ENCODE data around the gene POLR3K.
"Not testable (repeated sequence)": the region's sequence is repeated elsewhere in the genome, so short reads cannot be mapped to it uniquely, and the experiment has no call there.

Gene POLR3K

GRCh38 chr16:42691-43090 is 10.7 kb downstream of the POLR3K start:
- no peak for DNase-seq (ENCODE audit: low spot score)

- DNase-seq (ENCODE audit: low spot score): no peak
Measured at GRCh38 chr16:42069-42457, 11.3 kb downstream of the POLR3K start.

- no peak for DNase-seq (ENCODE audit: low spot score)
Measured at GRCh38 chr16:41439-42068, 11.9 kb downstream of the POLR3K start.

DNA sequence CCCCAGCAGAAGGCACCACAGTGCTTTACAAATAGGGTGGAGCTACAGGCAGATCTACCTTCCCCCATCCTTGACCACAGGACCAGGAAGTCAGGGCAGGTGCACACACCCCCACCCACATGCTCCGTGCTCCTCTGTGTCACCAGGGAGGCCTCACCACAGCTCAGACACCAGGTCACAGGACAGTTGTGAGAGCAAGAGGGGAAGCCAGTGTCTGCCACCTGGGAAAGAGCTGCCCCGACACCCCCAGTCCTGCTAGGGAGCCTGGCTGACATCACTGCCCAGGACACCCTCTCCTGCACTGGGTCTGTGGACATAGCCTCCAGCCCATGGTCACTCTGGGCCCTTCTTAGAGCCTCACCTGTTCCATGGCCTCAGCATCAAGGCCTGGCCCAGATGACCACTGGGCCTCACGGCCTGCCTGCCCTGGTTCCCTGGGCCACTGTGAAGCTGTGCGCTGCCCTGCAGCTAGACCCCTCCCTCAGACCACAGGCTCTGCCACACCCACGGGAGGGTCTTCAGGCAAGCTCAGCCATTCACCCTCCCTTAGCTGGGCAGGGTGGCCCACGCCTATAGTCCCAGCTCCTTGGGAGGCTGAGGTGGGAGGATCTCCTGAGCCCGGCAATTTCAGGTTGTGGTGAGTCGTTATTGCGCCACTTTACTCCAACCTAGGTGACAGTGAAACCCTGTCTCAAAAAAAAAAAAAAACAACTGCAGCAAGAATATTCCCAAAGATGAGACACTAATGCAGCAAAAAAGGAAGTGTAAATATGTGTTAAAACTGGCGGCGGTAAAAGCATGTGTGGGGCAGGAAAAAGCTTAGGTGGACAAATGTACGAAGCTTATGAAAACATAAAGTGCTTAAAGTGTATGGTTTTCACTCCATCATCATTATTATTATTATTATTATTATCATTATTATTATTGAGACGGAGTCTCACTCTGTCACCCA is 14.2 kb downstream of the POLR3K start:
- no peak for DNase-seq (ENCODE audit: low spot score)

DNA sequence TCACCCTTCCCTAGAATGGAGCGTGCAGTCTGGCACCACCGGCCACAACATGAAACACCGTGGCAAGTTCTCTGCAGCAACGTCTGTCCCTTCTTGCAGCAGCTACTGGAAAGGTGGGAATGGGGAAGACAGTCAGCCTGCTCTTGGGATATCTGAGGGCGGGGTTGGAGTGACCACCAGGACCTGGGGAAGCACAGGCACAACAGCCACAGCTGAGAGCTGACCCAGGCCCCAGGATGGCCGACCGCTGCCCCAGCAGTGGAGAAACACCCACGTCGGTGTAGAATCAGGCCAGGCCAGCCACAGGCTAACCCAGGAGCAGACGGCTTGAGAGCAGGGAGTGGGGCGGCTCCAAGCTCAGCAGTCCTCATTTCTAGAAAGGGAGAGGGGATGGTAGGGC is 15.2 kb downstream of the POLR3K start:
- not testable (repeated sequence) for DNase-seq (ENCODE audit: low spot score)

GRCh38 chr16:37511-37910 is 15.9 kb downstream of the POLR3K start:
- DNase-seq (ENCODE audit: low spot score): no peak

DNA sequence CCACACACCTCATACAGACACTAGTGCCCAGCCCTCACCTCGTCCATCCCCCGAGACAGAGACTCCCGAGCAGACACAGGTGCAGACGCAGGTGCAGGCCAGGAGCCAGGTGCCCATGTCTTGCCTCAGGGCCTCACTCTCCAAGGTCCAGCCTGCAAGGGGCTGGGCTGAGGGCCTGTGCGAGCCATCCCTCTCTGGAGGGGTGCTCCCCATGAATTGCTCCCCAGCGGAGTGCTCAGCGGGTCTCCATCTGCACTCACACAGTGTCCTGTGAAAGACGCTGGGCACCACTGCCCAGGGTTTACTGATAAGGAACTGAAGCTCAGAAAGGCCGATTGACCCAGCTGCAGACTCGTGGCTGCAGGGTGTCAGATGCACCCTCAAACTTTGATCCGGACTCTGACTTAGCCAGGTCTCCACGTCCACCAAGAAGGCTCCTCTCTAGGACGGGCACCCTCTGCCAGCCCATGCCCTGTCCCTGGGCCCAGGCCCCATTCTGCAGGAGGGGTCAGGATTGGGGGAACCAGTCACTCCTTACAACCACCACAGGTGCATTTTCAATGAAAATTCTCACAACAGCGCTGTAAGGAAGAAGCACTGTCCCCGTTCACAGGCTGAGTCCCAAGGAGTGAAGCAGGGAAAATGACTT is 16.9 kb downstream of the POLR3K start:
- DNase-seq (ENCODE audit: low spot score): no peak

GRCh38 chr16:35678-36305 is 17.6 kb downstream of the POLR3K start:
- DNase-seq (ENCODE audit: low spot score): no peak

DNA sequence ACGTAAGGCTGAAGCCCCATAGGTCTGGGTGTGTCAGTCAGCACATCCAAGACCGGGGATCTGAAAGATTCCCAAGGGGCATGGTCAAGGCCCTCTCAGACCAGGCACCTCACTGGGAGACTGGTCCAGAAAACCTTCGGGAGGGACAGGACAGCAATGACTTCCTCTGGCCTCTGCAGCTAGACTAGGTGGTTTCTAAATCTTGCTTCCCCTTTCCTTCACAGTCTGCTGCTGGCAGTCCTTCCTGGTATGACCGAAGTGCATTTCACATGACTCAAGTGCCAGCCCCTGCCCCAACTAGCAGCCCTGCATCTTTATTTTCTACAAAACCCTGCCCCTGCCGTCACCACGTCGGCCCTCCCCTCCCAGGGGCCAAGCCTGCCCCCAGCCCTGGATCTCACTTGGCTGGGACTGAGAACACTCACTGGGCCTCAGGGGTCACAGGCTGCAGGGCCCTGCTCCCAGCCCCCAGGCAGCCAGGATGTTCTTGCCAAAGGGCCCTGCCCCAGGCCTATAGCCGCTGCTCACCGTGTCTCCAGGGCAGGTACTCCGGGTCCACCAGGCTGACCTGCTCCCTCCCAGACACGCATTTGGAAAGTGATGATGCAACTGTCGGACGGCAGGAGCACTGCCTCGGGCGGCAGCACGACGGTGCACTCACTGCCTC is 18.3 kb downstream of the POLR3K start:
- no peak for DNase-seq (ENCODE audit: low spot score)

DNA sequence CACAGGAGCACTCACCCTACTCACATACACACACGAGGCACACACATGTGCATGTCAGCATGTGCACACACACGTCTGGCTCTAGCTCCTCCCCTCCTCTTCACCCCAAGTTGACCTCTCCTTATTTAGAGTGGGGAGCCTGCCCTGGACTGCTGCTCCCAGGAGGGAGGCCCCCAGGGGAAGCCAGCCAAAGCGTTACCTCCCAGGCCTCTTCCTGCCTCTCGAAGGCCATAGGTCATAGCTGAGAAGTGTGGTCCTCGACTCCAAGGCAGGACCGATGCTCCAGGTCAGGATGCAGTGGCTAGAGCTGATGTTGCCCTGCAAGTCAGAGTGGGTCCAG is 18.8 kb downstream of the POLR3K start:
- no peak for DNase-seq (ENCODE audit: low spot score)

DNA sequence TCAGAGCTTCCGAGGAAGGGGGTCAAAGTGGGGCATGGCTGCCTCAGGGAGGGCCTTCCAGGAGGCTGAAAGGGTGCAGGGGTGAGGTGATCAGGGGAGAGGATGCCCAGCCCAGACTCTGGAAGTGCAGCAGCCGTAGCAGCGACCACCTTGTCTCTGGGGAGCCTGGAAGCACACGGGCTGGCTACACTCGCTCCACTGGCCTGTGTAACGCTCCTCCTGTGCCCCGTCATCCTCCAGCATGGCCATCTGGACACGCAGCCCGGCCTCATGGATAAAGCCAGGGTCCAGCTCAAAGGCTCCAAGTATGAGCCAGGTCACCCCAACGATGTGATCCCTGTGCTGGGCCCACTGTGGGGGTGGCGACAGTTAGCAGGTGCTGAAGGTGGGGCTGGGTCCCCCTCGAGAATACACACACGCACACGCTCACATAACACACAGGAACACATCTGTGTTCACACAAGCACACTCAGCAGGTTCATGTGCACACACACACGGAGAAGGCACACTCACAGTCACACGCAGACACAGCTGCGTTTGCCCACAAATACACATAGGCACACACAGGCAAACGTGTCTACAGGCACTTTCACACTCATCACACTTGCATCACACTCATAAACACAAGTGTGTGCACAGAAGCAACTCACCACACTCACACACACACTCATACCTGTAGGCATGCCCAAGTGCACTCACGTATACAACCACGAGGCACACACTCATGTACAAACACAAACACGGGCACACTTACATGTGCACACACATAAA is 19.3 kb downstream of the POLR3K start:
- DNase-seq (ENCODE audit: low spot score): no peak

DNA sequence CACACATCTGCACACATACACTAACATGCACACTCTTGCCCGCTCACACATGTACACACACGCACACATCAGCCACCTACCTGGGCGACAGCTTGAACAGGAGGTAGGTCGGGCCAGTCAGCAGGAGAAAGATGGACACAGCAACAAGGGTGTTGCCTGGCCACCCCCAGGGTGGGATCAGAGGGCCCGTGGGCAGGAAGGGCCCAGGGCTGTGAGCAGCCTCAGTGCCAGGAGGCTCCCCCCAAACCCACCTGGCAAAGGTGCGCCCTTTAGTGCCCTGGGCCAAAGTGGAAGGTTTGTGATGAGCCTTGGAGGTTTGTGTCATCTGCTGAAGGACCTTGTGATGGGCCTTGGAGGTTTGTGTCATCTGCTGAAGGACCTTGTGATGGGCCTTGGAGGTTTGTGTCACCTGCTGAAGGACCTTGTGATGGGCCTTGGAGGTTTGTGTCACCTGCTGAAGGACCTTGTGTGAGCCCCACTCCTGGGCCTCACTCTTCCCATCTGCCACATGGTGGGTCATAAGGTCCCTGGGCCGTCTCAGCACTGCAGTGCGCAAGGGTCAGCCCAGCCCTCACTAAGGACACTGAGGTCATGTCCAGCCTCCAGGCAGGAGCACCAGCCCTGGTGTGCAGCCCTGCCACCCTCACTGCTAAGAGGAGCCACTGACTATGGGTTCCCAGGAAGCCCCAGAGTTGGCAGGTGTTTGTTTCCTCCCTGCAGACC is 20.1 kb downstream of the POLR3K start:
- not testable (repeated sequence) for DNase-seq (ENCODE audit: low spot score)

GRCh38 chr16:30627-31026 is 22.8 kb downstream of the POLR3K start:
- not testable (repeated sequence) for DNase-seq (ENCODE audit: low spot score)

DNA sequence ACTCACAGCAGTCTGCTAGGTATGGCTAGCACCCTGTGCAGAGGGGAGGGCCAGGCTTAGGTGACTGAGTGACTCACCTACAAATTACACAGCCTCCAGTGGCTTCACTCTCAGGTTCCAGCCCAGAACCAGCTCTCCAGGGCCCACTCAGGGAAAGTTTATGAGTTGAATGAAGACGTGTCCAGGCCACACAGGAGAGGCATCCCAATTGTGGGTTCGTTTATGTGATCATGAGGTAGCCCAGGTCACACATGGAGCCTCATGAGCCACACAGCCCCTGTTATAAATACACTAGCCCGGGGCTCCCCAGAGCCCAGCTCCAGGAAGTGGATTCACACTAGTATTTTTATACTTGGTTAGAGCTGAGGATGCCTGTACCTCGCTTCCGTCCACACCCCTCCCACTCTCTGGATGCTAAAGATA is 27.5 kb downstream of the POLR3K start:
- DNase-seq (ENCODE audit: low spot score): not testable (repeated sequence)

DNA sequence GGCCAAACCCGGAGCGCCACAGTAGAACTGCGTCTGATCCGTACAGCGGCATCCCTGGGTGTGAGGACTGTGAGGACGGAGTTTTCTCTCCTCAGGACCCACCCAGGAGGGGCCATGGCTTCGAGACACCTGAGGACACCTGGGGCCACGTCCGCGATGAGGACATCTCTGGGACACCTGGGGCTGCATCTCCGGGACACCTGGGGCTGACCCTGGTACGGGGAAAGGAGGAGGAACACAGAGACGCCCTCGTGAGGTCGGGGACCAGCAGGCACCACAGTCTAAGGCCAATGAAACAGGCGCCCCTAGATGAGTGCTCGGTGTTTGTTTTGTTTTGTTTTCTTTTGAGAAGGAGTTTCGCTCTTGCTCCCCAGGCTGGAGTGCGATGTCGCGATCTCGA is 29.3 kb downstream of the POLR3K start:
- not testable (repeated sequence) for DNase-seq (ENCODE audit: low spot score)

DNA sequence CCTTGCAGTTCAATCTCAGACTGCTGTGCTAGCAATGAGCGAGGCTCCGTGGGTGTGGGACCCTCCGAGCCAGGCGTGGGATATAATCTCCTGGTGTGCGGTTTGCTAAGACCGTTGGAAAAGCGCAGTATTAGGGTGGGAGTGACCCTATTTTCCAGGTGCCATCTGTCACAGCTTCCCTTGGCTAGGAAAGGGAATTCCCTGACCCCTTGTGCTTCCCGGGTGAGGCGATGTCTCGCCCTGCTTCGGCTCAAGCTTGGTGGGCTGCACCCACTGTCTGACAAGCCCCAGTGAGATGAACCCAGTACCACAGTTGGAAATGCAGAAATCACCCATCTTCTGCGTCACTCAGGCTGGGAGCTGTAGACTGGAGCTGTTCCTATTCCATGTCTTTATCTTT is 32.5 kb downstream of the POLR3K start:
- DNase-seq (ENCODE audit: low spot score): not testable (repeated sequence)

DNA sequence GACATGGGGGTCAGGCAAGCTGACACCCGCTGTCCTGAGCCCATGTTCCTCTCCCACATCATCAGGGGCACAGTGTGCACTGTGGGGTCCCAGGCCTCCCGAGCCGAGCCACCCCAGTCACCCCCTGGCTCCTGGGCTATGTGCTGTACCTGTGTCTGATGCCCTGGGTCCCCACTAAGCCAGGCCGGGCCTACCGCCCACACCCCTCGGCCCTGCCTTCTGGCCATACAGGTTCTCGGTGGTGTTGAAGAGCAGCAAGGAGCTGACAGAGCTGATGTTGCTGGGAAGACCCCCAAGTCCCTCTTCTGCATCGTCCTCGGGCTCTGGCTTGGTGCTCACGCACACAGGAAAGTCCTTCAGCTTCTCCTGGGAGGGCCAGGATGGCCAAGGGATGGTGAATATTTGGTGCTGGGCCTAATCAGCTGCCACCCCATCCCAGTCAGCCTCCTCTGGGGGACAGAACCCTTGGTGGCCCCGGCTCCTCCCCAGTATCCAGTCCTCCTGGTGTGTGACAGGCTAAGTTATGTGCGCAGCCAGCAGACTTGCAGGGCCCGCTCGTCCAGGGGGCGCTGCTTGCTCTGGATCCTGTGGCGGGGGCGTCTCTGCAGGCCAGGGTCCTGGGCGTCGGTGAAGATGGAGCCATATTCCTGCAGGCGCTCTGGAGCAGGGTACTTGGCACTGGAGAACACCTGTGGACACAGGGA is 36.2 kb downstream of the POLR3K start:
- DNase-seq (ENCODE audit: low spot score): not testable (repeated sequence)

DNA sequence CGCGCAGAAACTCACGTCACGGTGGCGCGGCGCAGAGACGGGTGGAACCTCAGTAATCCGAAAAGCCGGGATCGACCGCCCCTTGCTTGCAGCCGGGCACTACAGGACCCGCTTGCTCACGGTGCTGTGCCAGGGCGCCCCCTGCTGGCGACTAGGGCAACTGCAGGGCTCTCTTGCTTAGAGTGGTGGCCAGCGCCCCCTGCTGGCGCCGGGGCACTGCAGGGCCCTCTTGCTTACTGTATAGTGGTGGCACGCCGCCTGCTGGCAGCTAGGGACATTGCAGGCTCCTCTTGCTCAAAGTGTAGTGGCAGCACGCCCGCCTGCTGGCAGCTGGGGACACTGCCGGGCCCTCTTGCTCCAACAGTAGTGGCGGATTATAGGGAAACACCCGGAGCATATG is 42.6 kb downstream of the POLR3K start:
- not testable (repeated sequence) for DNase-seq (ENCODE audit: low spot score)

- DNase-seq (ENCODE audit: low spot score): no peak
Measured at GRCh38 chr16:9903-10665, 43.3 kb downstream of the POLR3K start.
